ENCODE measurements around the gene TMEM181.

DNA sequence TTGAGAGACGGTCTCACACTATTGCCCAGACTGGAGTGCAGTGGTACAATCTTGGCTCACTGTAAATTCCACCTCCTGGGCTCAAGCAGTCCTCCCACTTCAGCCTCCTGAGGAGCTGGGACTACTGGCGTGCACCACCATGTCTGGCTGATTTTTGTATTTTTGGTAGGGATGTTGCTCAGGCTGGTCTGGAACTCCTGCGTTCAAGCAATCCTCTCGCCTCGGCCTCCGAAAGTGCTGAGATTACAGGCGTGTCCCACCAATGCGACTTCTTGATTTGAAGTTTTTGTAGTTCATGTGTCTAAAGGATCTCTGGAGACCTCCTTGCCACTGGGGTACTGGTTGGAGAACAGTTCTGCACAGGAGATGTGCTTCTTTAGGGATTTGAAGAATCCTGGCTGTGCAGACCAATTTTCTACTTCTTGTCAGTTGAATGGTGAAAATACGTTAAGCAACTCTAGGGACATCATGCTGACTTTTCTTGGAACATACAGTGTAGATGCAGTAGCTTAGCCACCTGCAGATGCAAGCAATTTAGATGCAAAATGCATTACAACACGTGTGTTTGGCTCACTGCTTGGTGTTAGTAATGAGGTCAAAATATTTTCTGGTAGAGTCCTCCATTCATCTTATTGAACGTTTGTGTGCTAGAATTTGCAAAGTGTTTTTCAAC lies 118.2 kb downstream of the TMEM181 start:
- no peak for TF ChIP-seq CTCF (IDR thresholded peaks at IDR 0.05; ENCODE audit: insufficient read depth, low read length)
- TF ChIP-seq, protein P1, sequence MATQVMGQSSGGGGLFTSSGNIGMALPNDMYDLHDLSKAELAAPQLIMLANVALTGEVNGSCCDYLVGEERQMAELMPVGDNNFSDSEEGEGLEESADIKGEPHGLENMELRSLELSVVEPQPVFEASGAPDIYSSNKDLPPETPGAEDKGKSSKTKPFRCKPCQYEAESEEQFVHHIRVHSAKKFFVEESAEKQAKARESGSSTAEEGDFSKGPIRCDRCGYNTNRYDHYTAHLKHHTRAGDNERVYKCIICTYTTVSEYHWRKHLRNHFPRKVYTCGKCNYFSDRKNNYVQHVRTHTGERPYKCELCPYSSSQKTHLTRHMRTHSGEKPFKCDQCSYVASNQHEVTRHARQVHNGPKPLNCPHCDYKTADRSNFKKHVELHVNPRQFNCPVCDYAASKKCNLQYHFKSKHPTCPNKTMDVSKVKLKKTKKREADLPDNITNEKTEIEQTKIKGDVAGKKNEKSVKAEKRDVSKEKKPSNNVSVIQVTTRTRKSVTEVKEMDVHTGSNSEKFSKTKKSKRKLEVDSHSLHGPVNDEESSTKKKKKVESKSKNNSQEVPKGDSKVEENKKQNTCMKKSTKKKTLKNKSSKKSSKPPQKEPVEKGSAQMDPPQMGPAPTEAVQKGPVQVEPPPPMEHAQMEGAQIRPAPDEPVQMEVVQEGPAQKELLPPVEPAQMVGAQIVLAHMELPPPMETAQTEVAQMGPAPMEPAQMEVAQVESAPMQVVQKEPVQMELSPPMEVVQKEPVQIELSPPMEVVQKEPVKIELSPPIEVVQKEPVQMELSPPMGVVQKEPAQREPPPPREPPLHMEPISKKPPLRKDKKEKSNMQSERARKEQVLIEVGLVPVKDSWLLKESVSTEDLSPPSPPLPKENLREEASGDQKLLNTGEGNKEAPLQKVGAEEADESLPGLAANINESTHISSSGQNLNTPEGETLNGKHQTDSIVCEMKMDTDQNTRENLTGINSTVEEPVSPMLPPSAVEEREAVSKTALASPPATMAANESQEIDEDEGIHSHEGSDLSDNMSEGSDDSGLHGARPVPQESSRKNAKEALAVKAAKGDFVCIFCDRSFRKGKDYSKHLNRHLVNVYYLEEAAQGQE (IDR thresholded peaks at IDR 0.05; ENCODE audit: insufficient replicate concordance, low read depth) = no peak
- TF ChIP-seq GABPA (IDR thresholded peaks at IDR 0.05; ENCODE audit: low read depth) = no peak
- TF ChIP-seq POLR2AphosphoS5 (IDR thresholded peaks at IDR 0.05; ENCODE audit: low read depth) = no peak

Measured in HL-60 (cell line).